Ovary (tissue), 9 donors: Measurements from ENCODE around the gene GNAS. TPM values are rescaled to one million over a fixed set of nuclear protein-coding genes. Genes with fewer than 3 reads are reported as not detected.

Source experiments
- DNase-seq, 5 donors: peaks; one replicate each; pipeline ENCODE4 v3.0.0-alpha.2; 2019 to 2020
- H3K27ac ChIP-seq, 2 donors: fragments of 200-600 bp; one replicate each; pipeline versions ENCODE4 v1.5.1 to v1.8.0; 2019 to 2022
- H3K27me3 ChIP-seq: fragments of 200-600 bp; one replicate; pipeline ENCODE4 v1.8.0; 2022
- H3K36me3 ChIP-seq: fragments of 200-600 bp; sonication (generic); one replicate; pipeline ENCODE4 v1.5.1; 2019
- H3K4me1 ChIP-seq: one replicate; pipeline ENCODE4 v1.8.1; 2013; ENCODE audit warnings: mild to moderate bottlenecking, moderate library complexity; ENCODE audit not compliant: insufficient read depth
- H3K4me3 ChIP-seq: fragments of 200-600 bp; sonication (generic); one replicate; pipeline ENCODE4 v1.5.1; 2017
- H3K9me3 ChIP-seq, 2 donors: fragments of 200-600 bp in 1 of 2; sonication (generic) in 1 of 2; one replicate each; pipeline versions ENCODE4 v1.5.1 to v1.8.1; 2013 to 2019; ENCODE audit warnings: mild to moderate bottlenecking in 1 of 2, moderate library complexity in 1 of 2
- CTCF ChIP-seq, 3 donors: fragments of 450-650 bp in 2 of 3; fragments of 200-600 bp in 1 of 3; IDR thresholded peaks; one replicate each; pipeline versions ENCODE4 v1.5.1 to v1.8.0; 2016 to 2022; ENCODE audit warnings: antibody characterized with exemption in 3 of 3, mild to moderate bottlenecking in 1 of 3
- EP300 ChIP-seq: sonication (generic); formaldehyde crosslinking; IDR thresholded peaks from one replicate; pipeline ENCODE4 v1.6.1; 2017; ENCODE audit warnings: antibody characterized with exemption
- POLR2A ChIP-seq: fragments of 450-650 bp; IDR thresholded peaks from one replicate; pipeline ENCODE4 v1.6.1; 2017; ENCODE audit warnings: antibody characterized with exemption, mild to moderate bottlenecking, moderate library complexity
- WGBS, 3 donors: extraction: QIAGEN DNeasy Blood & Tissue Kit in 1 of 3; methylation state at CpG; one replicate each; pipeline versions ENCODE4 v1.1.5 to v1.1.7; 2013 to 2017; 5-methylcytosine and 5-hydroxymethylcytosine counted together
- intact Hi-C, 4 donors: fragments of 100-400 bp; cut with DNase I; formaldehyde crosslinking; loops; one replicate each; pipeline versions ENCODE4 v1.11.0 to v1.15.1; 2022 to 2023
- polyA plus RNA-seq, 2 donors: library from polyadenylated mRNA; stranded (reverse); fragments of 200-250 nt in 1 of 2; fragments of 350-450 nt in 1 of 2; fragmentation: Illumina TruSeq in 1 of 2; extraction: RNeasy Lipid Tissue Mini Kit (QIAGEN cat#74804) in 1 of 2; gene quantifications; one replicate each; pipeline ENCODE4 v1.2.3, GENCODE V29; 2013 to 2014
- total RNA-seq, 7 donors: library from RNA; depleted of rRNA in 2 of 7; stranded (reverse); fragments of >200 nt in 2 of 7; fragmentation: NEBNext Ultra II Directional in 3 of 7; extraction: Animal tissue kit (Norgen Biotek cat#: 25700) in 3 of 7; gene quantifications; one replicate each; pipeline versions ENCODE4 v1.1.0 to v1.2.4, GENCODE V29; 2016 to 2023
- donor health status: DM: no; HTN: no; CAD: no; lungs with moderate emphysema.
- donor health status: DM: no; HTN: no; CAD: no.
- donor health status: Bipolar disorder and iron deficiency.
- donor health status: DM: yes; HTN: yes; CAD: no.
- donor health status: DM: no; HTN: no; CAD: no.
- donor health status: DM: yes; HTN: yes; CAD: no.

GNAS gene
- total and polyA plus RNA-seq, 9 donors: 330 to 1,311 (median 731) TPM

- intact Hi-C loops: no loop called here
- 74 to 77% (median 74%) methylated on average over 9 of the region's 9 CpGs for WGBS, 3 donors
- TF ChIP-seq CTCF (IDR thresholded peaks at IDR 0.05): no peak
- no peak for TF ChIP-seq POLR2A
- TF ChIP-seq EP300: no peak
- Histone ChIP-seq H3K36me3 (no peaks in the 10 kb centered on the region), H3K27me3 (no peaks in the 10 kb centered on the region), H3K27ac (no peak overlapping the region), H3K4me3 (no peak overlapping the region), H3K4me1 (peaks cover 11% of the 10 kb centered on the region), H3K9me3 (no peaks in the 10 kb centered on the region)
- no peak for DNase-seq
These were observed 51.1 kb downstream of the GNAS start for GRCh38 chr20:58903614-58904013.

- no peak for TF ChIP-seq EP300
- Histone ChIP-seq H3K36me3 (no peaks in the 10 kb centered on the region), H3K27me3 (no peaks in the 10 kb centered on the region), H3K9me3 (no peaks in the 10 kb centered on the region), H3K4me1 (peaks cover 10% of the 10 kb centered on the region), H3K4me3 (no peak overlapping the region), H3K27ac (no peak overlapping the region)
- 63 to 70% (median 65%) methylated on average over 6 of the region's 6 CpGs for WGBS, 3 donors
- no peak for DNase-seq
- intact Hi-C loops: no loop called here
These were observed 52.7 kb downstream of the GNAS start for GRCh38 chr20:58905236-58905635.

- intact Hi-C loops: no loop called here
- Histone ChIP-seq H3K4me3 (no peak overlapping the region), H3K36me3 (no peaks in the 10 kb centered on the region), H3K4me1 (peaks cover 10% of the 10 kb centered on the region), H3K27ac (no peak overlapping the region), H3K9me3 (no peaks in the 10 kb centered on the region), H3K27me3 (no peaks in the 10 kb centered on the region)
- 82 to 91% (median 88%) methylated on average over 5 of the region's 5 CpGs for WGBS, 3 donors
- TF ChIP-seq EP300 (no peak), CTCF (IDR thresholded peaks at IDR 0.05) (no peak), POLR2A (no peak)
- DNase-seq: no peak
These were observed 53.6 kb downstream of the GNAS start for GRCh38 chr20:58906111-58906510.

GRCh38 chr20:58906894-58907293, 54.4 kb downstream of the GNAS start:
- H3K27ac ChIP-seq: peak overlapping the region in 1 of 2 donors; percentile 39
- TF ChIP-seq CTCF (IDR thresholded peaks at IDR 0.05): no peak
- no peak for TF ChIP-seq POLR2A
- H3K9me3 ChIP-seq: no peaks in the 10 kb centered on the region
- H3K4me1 ChIP-seq: peaks cover 10% of the 10 kb centered on the region
- H3K4me3 ChIP-seq: no peak overlapping the region
- H3K27me3 ChIP-seq: no peaks in the 10 kb centered on the region
- no peak for DNase-seq
- intact Hi-C loops: no loop called here
- WGBS, 3 donors: 39 to 50% (median 46%) methylated on average over 3 of the region's 3 CpGs
- H3K36me3 ChIP-seq: no peaks in the 10 kb centered on the region

GRCh38 chr20:58907320-58908137, 55.0 kb downstream of the GNAS start:
- 8 to 10% (median 9%) methylated on average over 13 of the region's 13 CpGs for WGBS, 3 donors
- Histone ChIP-seq H3K9me3 (no peaks in the 10 kb centered on the region), H3K36me3 (no peaks in the 10 kb centered on the region), H3K27me3 (no peaks in the 10 kb centered on the region), H3K4me1 (peaks cover 9% of the 10 kb centered on the region), H3K27ac (peak overlapping the region in 1 of 2 donors; percentile 39), H3K4me3 (no peak overlapping the region)
- intact Hi-C loops: no loop called here
- TF ChIP-seq EP300: no peak
- peak; percentile 77 to 92 (median 85) for DNase-seq
